ENCODE measurements around the gene NR4A1.

The NR4A1 gene

GRCh38 chr12:52038447-52038846 is 12.8 kb upstream of the NR4A1 start:
- H3K4me3 ChIP-seq (ENCODE audit: low read depth, low read length), result no peak overlapping the region

GRCh38 chr12:52041035-52041434 is 10.2 kb upstream of the NR4A1 start:
- H3K4me3 ChIP-seq (ENCODE audit: low read depth, low read length), result no peak overlapping the region

GRCh38 chr12:52041695-52042123 is 9.5 kb upstream of the NR4A1 start:
- no peak overlapping the region for H3K4me3 ChIP-seq (ENCODE audit: low read depth, low read length)

- no peak overlapping the region for H3K4me3 ChIP-seq (ENCODE audit: low read depth, low read length)
Measured at GRCh38 chr12:52042706-52043385, 8.4 kb upstream of the NR4A1 start.

- H3K4me3 ChIP-seq (ENCODE audit: low read depth, low read length), result no peak overlapping the region
Measured at GRCh38 chr12:52043386-52044212, 7.6 kb upstream of the NR4A1 start.

GRCh38 chr12:52044292-52044983 is 6.8 kb upstream of the NR4A1 start:
- H3K4me3 ChIP-seq (ENCODE audit: low read depth, low read length), result no peak overlapping the region

- no peak overlapping the region for H3K4me3 ChIP-seq (ENCODE audit: low read depth, low read length)
Measured at GRCh38 chr12:52045794-52046199, 5.4 kb upstream of the NR4A1 start.

GRCh38 chr12:52046859-52047258 is 4.4 kb upstream of the NR4A1 start:
- no peak overlapping the region for H3K4me3 ChIP-seq (ENCODE audit: low read depth, low read length)

GRCh38 chr12:52049286-52049685 is 2.0 kb upstream of the NR4A1 start:
- no peak overlapping the region for H3K4me3 ChIP-seq (ENCODE audit: low read depth, low read length)

- no peak overlapping the region for H3K4me3 ChIP-seq (ENCODE audit: low read depth, low read length)
Measured at GRCh38 chr12:52049688-52050087, 1.6 kb upstream of the NR4A1 start.

- H3K4me3 ChIP-seq (ENCODE audit: low read depth, low read length), result peak overlapping the region; percentile 53
Measured at GRCh38 chr12:52050116-52050757, 1.0 kb upstream of the NR4A1 start.

- no peak overlapping the region for H3K4me3 ChIP-seq (ENCODE audit: low read depth, low read length)
Measured at GRCh38 chr12:52052468-52053186, 1.4 kb downstream of the NR4A1 start.

- no peak overlapping the region for H3K4me3 ChIP-seq (ENCODE audit: low read depth, low read length)
Measured at GRCh38 chr12:52053536-52054209, 2.4 kb downstream of the NR4A1 start.

GRCh38 chr12:52054231-52054832 is 3.1 kb downstream of the NR4A1 start:
- no peak overlapping the region for H3K4me3 ChIP-seq (ENCODE audit: low read depth, low read length)

- no peak overlapping the region for H3K4me3 ChIP-seq (ENCODE audit: low read depth, low read length)
Measured at GRCh38 chr12:52054833-52055730, 3.8 kb downstream of the NR4A1 start.

GRCh38 chr12:52055731-52056711 is 4.8 kb downstream of the NR4A1 start:
- no peak overlapping the region for H3K4me3 ChIP-seq (ENCODE audit: low read depth, low read length)

All from iPS-11a (cell line).